HG02610 (cell line): ENCODE measurements around the gene EGR4.

ENCODE experiments used
- ATAC-seq: cut with Tn5 transposase; IDR thresholded peaks from one replicate; pipeline ENCODE4 v1.9.1; 2021; ENCODE audit warnings: mild to moderate bottlenecking, moderate library complexity; ENCODE audit not compliant: unreplicated experiment

EGR4 gene

DNA sequence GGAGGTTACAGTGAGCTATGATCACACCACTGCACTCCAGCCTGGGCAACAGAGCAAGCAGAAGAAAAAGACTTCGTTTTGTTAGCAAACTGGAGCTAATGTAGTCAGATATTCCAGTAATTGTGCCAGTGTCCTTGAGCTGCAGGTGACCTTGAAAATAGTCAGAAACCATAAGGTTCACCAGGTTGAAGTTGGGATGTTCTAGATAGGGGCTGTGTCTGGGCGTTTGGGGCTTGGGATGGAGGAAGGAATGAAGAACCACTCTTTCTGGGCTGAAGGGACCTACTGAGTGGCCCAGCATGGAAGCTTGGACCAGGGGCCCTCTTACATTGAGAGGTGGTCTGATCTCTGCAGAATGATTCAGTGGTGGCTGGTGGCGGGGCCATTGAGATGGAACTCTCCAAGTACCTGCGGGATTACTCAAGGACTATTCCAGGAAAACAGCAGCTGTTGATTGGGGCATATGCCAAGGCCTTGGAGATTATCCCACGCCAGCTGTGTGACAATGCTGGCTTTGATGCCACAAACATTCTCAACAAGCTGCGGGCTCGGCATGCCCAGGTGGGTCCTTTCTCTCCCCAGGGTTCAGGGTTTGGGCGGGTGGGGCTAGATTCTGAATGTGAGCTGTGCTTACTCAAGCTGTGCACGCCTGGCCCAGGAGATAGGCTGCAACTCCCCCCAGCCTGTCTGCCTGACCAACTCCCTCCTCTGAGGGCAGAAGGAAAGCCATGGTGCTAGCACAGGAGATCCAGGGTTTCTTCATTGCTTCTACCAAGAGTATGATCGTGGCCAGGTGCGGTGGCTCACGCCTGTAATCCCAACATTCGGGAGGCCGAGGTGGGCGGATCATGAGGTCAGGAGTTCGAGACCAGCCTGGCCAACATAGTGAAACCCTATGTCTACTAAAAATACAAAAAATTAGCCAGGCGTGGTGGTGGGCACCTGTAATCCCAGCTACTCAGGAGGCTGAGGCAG is 42.2 kb downstream of the EGR4 start:
- no peak for ATAC-seq

DNA sequence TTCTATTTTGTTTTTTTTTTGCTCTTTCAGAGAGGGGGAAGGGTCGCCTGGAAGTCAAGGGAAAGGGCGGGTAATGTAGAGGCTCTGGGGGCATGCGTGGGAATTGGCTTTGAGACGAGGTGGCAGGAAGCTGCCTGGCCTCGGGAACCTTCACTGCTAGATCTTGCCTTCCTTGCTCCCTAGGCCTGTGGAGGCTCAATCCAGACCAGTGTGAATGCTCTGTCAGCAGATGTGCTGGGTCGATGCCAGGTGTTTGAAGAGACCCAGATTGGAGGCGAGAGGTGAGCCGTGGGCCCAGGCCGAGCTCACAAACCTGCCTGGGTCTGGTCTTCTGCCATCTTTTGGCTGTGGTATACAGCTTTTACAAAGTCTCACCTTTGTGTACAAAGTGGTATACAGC is 43.7 kb downstream of the EGR4 start:
- no peak for ATAC-seq

DNA sequence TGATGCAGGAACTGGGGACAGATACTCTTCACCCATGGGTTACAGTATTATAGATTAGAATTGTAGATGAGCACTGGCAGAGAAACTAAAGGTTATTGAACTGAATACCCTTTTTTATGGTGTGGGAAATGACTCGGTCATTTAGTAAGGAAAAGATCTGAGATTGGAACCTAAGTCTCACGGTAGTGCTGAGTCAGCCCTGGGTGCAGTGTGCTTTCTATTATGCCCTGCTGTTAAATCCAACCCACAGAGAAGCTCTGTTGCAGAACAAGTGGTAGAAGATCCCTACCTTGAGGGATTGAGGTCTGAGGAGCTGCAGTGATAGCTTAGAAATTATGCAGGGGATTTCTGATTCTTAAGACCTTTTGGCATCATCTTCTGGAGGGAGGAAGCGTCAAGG is 46.5 kb downstream of the EGR4 start:
- ATAC-seq: no peak

DNA sequence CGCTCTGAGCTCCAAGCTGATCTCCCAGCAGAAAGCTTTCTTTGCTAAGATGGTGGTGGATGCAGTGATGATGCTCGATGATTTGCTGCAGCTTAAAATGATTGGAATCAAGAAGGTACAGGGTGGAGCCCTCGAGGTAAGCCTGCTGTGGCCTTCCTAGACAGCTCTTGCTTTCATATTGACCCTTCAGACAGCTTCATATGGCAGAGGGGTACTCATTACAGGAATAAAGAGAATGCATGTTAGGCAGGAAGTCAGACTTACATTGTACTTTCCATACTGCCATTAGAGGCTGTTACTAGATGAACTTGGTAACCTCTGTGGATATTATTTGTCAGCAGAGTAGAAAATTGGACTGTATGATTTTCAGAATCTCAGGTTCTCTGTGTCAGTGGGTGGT is 48.8 kb downstream of the EGR4 start:
- no peak for ATAC-seq

DNA sequence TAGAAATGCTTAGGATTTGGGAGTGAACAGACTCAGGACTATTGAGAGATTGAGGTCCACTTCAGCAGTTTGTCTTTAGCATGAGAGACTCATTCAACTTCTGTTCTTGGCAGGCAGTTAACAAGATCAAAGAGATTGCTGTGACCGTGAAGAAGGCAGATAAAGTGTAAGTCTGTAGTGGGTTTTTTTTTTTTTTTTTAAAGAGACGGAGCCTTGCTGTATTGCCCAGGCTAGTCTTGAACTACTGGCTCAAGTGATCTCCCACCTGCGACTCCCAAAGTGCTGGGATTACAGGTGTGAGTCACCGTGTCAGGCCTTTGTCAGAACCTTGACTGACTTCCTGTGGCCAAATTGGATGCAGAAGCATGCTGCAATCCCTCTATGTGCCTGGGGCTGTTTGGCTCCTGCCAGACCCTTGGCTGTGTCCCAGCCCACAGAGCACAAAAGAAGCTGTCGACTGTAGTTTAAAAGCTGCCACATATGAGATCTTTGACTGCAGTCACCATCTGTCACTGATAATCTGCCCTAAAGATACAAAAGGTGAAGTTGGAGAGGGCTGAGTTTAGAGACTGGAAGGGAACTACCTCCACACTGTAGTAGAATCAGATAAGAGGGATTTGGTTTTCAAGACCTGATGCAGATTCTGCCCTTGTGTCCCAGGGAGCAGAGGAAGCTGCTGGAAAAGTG is 49.3 kb downstream of the EGR4 start:
- no peak for ATAC-seq
